T-helper 2 cell treated with Interferon-gamma antibody and Interleukin-4, amounts not matched to agents 5 μg/mL and 100 μg/mL, for 36 hours (primary cell): ENCODE data around the gene VCAN.
A peak's percentile ranks its signal among the peaks of the same experiment; 100 is the strongest.

Experiments used
- DNase-seq: peaks from one replicate; pipeline ENCODE4 v3.0.0; 2021; ENCODE audit warnings: low spot score
- H3K27ac Mint-ChIP-seq: one replicate; pipeline ENCODE4 v1.8.0; 2021; ENCODE audit warnings: mild to moderate bottlenecking, mixed read lengths
- H3K27me3 Mint-ChIP-seq: one replicate; pipeline ENCODE4 v1.8.0; 2021; ENCODE audit warnings: low read depth, mixed read lengths
- H3K36me3 Mint-ChIP-seq: one replicate; pipeline ENCODE4 v1.8.0; 2021; ENCODE audit warnings: low read depth, mixed read lengths
- H3K4me1 Mint-ChIP-seq: one replicate; pipeline ENCODE4 v1.8.0; 2021; ENCODE audit warnings: low read depth, mixed read lengths
- H3K4me3 Mint-ChIP-seq: one replicate; pipeline ENCODE4 v1.8.0; 2022; ENCODE audit warnings: mild to moderate bottlenecking, moderate library complexity, mixed read lengths
- H3K9me3 Mint-ChIP-seq: one replicate; pipeline ENCODE4 v1.8.0; 2021; ENCODE audit warnings: mixed read lengths

The VCAN gene

GRCh38 chr5:83518319-83519061 is 46.9 kb downstream of the VCAN start:
- Mint-ChIP-seq H3K27me3 (no peaks in the 10 kb centered on the region), H3K27ac (no peak overlapping the region), H3K9me3 (no peaks in the 10 kb centered on the region), H3K4me3 (no peak overlapping the region), H3K4me1 (no peaks in the 10 kb centered on the region), H3K36me3 (no peaks in the 10 kb centered on the region)
- DNase-seq, result no peak

- Mint-ChIP-seq H3K4me1 (no peaks in the 10 kb centered on the region), H3K9me3 (no peaks in the 10 kb centered on the region), H3K4me3 (no peak overlapping the region), H3K36me3 (no peaks in the 10 kb centered on the region), H3K27me3 (peaks cover 4% of the 10 kb centered on the region), H3K27ac (no peak overlapping the region)
- no peak for DNase-seq
These were observed 50.9 kb downstream of the VCAN start for GRCh38 chr5:83522446-83522845.

GRCh38 chr5:83523929-83524328 is 52.4 kb downstream of the VCAN start:
- H3K27me3 Mint-ChIP-seq, result peaks cover 4% of the 10 kb centered on the region

GRCh38 chr5:83524345-83524744 is 52.8 kb downstream of the VCAN start:
- Mint-ChIP-seq H3K9me3 (no peaks in the 10 kb centered on the region), H3K27me3 (peaks cover 4% of the 10 kb centered on the region), H3K4me3 (no peak overlapping the region), H3K27ac (no peak overlapping the region), H3K4me1 (no peaks in the 10 kb centered on the region), H3K36me3 (no peaks in the 10 kb centered on the region)
- no peak for DNase-seq

More at GRCh38 chr5:83523929-83524328, 52.4 kb downstream of the VCAN start:
- Mint-ChIP-seq H3K36me3 (no peaks in the 10 kb centered on the region), H3K4me3 (no peak overlapping the region), H3K9me3 (no peaks in the 10 kb centered on the region), H3K4me1 (no peaks in the 10 kb centered on the region), H3K27ac (no peak overlapping the region)
- DNase-seq, result no peak

GRCh38 chr5:83524991-83525390 is 53.4 kb downstream of the VCAN start:
- no peaks in the 10 kb centered on the region for H3K36me3 Mint-ChIP-seq
- no peak overlapping the region for H3K27ac Mint-ChIP-seq
- H3K27me3 Mint-ChIP-seq, result peaks cover 4% of the 10 kb centered on the region
- no peak for DNase-seq
- no peaks in the 10 kb centered on the region for H3K4me1 Mint-ChIP-seq
- H3K9me3 Mint-ChIP-seq, result no peaks in the 10 kb centered on the region
- H3K4me3 Mint-ChIP-seq, result no peak overlapping the region

GRCh38 chr5:83526289-83526688 is 54.7 kb downstream of the VCAN start:
- no peak overlapping the region for H3K27ac Mint-ChIP-seq
- no peak for DNase-seq
- H3K4me3 Mint-ChIP-seq, result no peak overlapping the region
- H3K27me3 Mint-ChIP-seq, result peaks cover 6% of the 10 kb centered on the region
- H3K9me3 Mint-ChIP-seq, result no peaks in the 10 kb centered on the region
- no peaks in the 10 kb centered on the region for H3K4me1 Mint-ChIP-seq
- H3K36me3 Mint-ChIP-seq, result no peaks in the 10 kb centered on the region

- no peak overlapping the region for H3K27ac Mint-ChIP-seq
- peaks cover 6% of the 10 kb centered on the region for H3K27me3 Mint-ChIP-seq
- no peaks in the 10 kb centered on the region for H3K36me3 Mint-ChIP-seq
- H3K4me1 Mint-ChIP-seq, result no peaks in the 10 kb centered on the region
- H3K4me3 Mint-ChIP-seq, result no peak overlapping the region
- DNase-seq, result no peak
- no peaks in the 10 kb centered on the region for H3K9me3 Mint-ChIP-seq
These were observed 55.7 kb downstream of the VCAN start for GRCh38 chr5:83527221-83527620.

- H3K4me3 Mint-ChIP-seq, result no peak overlapping the region
- H3K27me3 Mint-ChIP-seq, result peaks cover 6% of the 10 kb centered on the region
- no peaks in the 10 kb centered on the region for H3K4me1 Mint-ChIP-seq
- DNase-seq, result no peak
- no peak overlapping the region for H3K27ac Mint-ChIP-seq
- no peaks in the 10 kb centered on the region for H3K9me3 Mint-ChIP-seq
- H3K36me3 Mint-ChIP-seq, result no peaks in the 10 kb centered on the region
These were observed 56.3 kb downstream of the VCAN start for GRCh38 chr5:83527722-83528438.

GRCh38 chr5:83528439-83528769 is 56.9 kb downstream of the VCAN start:
- Mint-ChIP-seq H3K27me3 (peaks cover 6% of the 10 kb centered on the region), H3K4me1 (no peaks in the 10 kb centered on the region), H3K27ac (no peak overlapping the region), H3K4me3 (no peak overlapping the region), H3K9me3 (no peaks in the 10 kb centered on the region), H3K36me3 (no peaks in the 10 kb centered on the region)
- no peak for DNase-seq

GRCh38 chr5:83530193-83530592 is 58.6 kb downstream of the VCAN start:
- no peak for DNase-seq
- Mint-ChIP-seq H3K9me3 (no peaks in the 10 kb centered on the region), H3K4me3 (no peak overlapping the region), H3K4me1 (no peaks in the 10 kb centered on the region), H3K36me3 (no peaks in the 10 kb centered on the region), H3K27me3 (peaks cover 2% of the 10 kb centered on the region), H3K27ac (no peak overlapping the region)

GRCh38 chr5:83531661-83532060 is 60.1 kb downstream of the VCAN start:
- H3K36me3 Mint-ChIP-seq, result no peaks in the 10 kb centered on the region
- no peak overlapping the region for H3K27ac Mint-ChIP-seq
- no peaks in the 10 kb centered on the region for H3K9me3 Mint-ChIP-seq
- H3K27me3 Mint-ChIP-seq, result peaks cover 2% of the 10 kb centered on the region
- no peak overlapping the region for H3K4me3 Mint-ChIP-seq
- no peak for DNase-seq
- no peaks in the 10 kb centered on the region for H3K4me1 Mint-ChIP-seq

- DNase-seq, result no peak
- H3K36me3 Mint-ChIP-seq, result no peaks in the 10 kb centered on the region
- H3K27ac Mint-ChIP-seq, result peak overlapping the region; percentile 35
- no peaks in the 10 kb centered on the region for H3K27me3 Mint-ChIP-seq
- H3K9me3 Mint-ChIP-seq, result no peaks in the 10 kb centered on the region
- peak overlapping the region; percentile 46 for H3K4me3 Mint-ChIP-seq
- H3K4me1 Mint-ChIP-seq, result peaks cover 7% of the 10 kb centered on the region
These were observed 67.4 kb downstream of the VCAN start for GRCh38 chr5:83538786-83539462.

- Mint-ChIP-seq H3K27ac (peak overlapping the region; percentile 35), H3K4me3 (peak overlapping the region; percentile 46), H3K9me3 (no peaks in the 10 kb centered on the region), H3K4me1 (peaks cover 7% of the 10 kb centered on the region), H3K27me3 (no peaks in the 10 kb centered on the region), H3K36me3 (no peaks in the 10 kb centered on the region)
- no peak for DNase-seq
These were observed 67.9 kb downstream of the VCAN start for GRCh38 chr5:83539463-83539790.

GRCh38 chr5:83540105-83540504 is 68.6 kb downstream of the VCAN start:
- Mint-ChIP-seq H3K27ac (no peak overlapping the region), H3K27me3 (no peaks in the 10 kb centered on the region), H3K4me1 (peaks cover 7% of the 10 kb centered on the region), H3K9me3 (no peaks in the 10 kb centered on the region), H3K4me3 (no peak overlapping the region), H3K36me3 (no peaks in the 10 kb centered on the region)
- DNase-seq, result no peak
